Left kidney (tissue), 2 donors: ENCODE measurements around the gene SPATS2L. TPM values are rescaled to one million over a fixed set of nuclear protein-coding genes. Genes with fewer than 3 reads are reported as not detected.
"Not testable (repeated sequence)": the region's sequence is repeated elsewhere in the genome, so short reads cannot be mapped to it uniquely, and the experiment has no call there.

Source experiments
- DNase-seq: peaks from one replicate; pipeline ENCODE4 v3.0.0-alpha.2; 2013
- polyA plus RNA-seq: library from polyadenylated mRNA; unstranded; fragments of 120-200 nt; gene quantifications from one replicate; pipeline ENCODE4 v1.2.1, GENCODE V29; 2013; ENCODE audit not compliant: insufficient read length

SPATS2L gene
- polyA plus RNA-seq, 1 donor = 126 TPM

DNA sequence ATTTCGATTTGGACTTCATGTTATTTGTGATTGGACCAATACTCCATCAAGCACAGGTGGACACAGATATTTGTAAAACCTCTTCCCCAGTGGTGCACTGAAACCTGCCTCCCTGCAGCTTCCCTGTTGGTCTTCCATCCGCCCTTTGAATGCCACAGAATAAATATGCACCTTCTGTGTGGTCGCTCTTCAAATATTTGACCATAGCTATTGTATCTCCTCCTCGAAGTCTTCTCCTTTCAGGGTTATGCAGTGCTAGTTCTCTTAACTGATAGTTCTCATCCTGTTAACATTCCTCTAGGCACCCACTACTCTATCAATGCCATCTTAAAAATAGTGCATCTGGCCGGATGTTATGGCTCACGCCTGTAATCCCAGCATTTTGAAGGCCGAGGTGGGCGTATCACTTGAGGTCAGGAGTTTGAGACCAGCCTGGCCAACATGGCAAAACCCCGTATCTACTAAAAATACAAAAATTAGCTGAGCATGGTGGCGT, 12.5 kb downstream of the SPATS2L start:
- DNase-seq = no peak

DNA sequence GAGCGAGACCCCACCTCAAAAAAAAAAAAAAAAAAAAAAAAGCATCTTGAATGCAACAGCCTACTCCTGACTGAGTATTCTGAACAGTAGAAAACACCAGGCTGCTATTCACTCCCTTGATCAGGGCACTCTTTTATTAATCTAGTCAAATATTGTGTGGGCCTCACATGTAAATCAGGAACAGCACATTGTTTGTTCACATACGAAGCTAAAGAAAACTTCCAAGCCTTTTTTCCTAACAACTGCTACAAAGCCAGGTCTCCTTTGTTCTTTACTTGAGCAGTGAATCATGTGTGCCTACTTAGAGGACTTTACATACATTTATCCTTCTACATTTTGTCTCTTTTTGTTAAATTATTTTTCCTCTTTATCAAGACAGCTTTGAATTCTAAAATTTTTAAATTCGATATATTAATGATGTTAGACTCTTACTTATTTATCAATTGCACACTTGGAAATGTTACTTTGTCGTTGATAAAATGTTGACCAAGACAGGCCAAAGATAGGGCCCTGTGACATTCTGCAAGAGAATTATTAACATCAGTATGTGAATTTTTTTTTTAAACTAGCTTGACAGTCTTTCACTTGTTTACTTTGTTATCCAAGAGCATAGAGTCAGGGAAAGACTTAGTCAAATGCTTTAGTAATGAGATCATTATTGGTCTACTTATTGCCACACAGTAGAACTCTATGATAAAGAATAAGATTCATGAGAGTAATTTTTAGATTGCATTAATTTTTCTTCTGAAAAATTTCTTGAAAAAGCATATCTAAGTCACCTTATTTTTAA, 13.2 kb downstream of the SPATS2L start:
- no peak for DNase-seq

DNA sequence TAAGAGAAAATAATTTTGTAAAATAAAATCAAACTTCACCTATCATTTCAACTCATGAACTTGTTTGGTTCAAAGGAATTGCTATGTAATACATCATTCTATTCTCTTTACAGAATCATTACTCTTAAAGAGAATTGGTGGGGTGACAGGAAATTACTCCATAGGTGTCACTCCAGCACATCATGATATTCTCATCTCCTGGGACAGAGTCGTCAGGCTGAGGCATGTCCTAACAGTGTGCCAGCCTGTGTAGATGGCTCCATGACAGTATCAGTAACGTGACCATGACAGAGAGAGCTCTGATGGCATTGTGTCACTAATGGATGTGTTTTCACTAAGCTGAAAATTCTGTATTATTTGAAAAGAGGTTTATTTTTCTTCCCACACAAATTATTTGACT, 13.9 kb downstream of the SPATS2L start:
- DNase-seq = no peak

DNA sequence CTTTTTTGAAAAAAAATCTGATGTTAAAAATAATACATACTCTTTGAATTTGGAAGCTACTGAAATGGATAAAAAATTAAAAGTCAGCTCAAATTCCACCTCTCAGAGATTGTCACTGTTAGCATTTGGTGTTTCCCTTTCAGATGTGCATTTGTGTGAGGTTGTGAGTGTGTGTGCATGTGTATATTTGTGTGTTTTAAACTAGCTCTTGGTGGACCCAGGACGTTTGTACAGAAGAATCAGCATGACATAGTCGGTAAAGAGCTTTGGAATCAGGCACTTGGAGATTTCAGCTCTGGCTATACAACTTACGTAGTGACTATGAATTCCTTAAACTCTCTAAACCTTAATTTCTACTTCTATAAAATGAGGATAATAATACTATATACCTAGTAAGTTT, 14.5 kb downstream of the SPATS2L start:
- DNase-seq = no peak

DNA sequence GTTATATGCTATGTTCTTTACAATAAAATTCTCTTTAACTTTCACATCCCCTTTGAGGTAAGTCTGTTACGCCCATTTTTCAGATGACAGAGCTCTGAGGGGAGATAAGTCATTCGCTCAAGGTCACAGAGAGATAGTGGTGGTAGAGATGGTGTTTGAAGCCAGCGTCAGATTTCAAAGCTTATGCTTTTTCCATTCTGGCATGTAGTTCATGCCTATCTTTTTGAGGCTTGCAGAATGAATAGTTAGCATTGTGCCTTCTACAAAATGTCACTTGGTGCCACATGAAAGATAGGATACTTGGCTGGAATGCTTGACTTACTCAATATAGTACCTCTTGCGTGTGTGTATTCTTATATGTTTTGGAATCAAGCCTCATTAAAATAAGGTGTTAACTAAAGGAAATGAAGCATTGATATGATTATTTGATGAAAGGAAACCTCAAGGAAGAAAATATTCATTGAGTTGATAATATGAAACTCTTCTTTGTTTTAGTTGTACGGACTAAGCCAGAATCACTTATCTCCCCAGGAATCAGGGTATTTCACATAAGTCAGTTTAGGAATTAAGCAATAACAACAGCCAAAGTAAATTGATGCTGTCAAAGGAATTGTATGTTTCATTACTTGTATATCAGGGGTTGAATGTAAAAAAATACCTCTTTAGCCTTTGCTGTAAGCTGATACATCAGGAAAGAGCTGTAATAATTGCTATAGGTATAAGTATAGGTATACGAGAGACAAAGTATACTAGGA, 15.5 kb downstream of the SPATS2L start:
- DNase-seq = no peak

DNA sequence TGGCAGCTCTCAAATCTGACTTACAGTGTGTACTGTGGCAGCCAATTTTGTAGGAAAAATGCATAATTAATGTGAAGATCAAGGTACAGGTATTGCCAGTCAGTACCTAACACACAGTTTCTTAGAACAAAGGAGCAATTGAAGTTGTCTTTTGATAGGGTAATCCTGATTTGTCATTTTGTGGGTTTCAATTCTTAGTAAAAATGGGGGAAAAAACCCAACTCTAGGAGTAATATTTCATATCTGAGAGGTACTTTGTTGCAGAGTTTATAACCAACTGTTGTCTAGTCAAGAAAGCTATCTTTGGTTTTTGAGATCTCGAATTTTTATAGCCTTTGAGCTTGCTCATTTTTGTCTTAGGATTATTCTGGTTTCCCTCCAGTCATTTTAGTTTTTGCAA, 16.1 kb downstream of the SPATS2L start:
- no peak for DNase-seq

DNA sequence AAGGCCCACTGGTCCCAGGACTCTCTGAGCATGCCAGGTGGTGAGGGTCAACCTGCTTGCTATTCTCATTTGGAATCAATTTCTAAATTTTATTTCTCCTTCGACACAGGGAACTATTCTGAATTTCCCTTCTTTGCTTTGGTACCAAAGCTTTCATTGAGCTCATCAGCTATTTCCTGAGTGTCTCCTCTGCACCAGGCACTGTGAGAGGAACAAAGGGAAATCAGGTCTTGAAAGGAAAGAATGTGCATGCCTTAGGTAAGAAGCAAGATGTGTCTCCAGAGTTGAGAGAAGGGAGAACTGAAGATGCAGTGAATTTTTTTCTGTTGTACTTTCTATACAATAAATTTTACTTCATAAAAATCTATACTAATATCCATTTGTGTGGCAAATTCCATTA, 17.9 kb downstream of the SPATS2L start:
- no peak for DNase-seq

DNA sequence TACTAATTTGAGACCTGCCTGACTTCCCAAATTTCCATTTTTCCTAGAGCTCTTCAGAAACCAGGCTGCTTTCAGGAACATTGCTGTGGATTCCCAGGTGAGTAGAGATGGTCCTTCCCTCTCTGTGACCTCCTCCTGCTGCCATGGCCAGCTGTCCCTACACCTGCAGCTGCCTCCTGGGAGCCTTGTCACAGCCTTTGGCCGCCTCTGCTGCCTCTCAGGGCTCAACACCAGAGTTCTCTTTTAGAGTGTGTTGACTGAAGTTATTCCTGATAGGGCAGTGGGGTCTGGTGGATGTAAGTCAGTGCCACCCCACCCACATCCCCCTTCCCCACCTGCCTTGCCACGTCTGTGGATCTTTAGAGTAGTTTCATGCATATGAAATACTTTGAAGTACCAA, 22.9 kb downstream of the SPATS2L start:
- DNase-seq = no peak

DNA sequence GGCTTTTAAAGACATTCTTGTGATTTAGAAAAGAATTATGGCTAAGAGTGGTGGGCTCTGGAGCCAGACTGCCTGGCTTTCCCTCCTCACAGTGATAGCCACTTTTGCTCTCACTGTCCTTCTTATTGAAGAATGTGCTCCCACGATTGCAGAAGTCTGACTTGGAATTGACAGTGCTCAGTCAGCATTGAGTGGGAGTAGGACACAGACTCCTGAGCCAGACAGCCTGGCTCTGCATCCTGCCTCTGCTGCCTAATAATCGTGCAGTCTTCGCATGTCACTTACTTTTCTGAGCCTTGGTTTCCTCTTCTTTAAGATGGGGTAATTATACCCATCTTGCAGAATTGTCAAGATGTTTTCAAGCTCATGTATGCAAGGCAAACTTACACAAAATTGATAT, 23.3 kb downstream of the SPATS2L start:
- DNase-seq = no peak

DNA sequence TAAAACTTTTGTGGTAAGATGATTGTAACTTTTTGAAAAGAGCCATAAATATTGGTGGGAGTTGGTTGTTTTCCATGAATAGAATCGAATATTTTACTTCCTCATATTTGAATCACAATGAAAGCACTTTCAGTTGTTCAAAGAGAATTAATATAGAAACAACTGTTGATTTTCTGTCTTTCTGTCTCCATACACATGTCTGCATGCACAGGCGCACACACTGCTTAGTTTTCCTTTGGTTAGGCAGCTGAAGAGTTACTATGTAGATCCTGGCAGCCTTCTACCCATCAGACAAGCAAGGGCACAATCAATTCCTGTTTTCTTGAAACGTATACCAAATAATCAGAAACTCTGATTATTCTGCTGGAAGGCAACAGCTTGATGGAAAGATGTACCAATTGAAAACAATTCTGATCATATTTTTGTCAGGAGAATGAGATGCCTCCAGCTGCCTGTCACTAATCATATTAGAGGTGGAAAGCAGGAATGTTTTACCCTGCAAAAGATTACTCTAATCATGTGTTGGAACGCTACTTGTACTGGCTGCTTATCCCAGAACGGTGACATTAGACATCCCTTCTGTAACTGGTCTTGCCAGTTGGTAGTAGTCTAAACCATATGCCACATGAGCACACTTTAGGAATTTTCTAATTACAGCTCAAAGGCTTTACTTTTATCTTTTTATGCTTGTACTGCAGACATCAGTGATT, 24.0 kb downstream of the SPATS2L start:
- DNase-seq = no peak

DNA sequence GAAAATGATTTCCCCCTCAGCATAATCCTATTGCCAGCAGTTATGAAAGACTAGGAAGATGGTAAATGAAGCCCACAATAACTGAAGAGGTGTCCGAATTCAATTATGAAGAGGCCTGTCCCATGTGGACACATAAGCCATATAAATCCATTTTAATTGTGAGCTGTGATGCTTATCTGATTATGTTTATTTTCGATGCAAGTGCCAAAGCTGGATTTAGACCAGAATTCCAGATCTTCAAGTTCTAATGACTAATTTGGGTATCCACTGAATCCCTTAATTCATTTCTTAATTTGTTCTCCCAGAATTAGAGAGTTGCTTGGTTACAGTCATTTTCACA, 24.5 kb downstream of the SPATS2L start:
- DNase-seq = no peak

DNA sequence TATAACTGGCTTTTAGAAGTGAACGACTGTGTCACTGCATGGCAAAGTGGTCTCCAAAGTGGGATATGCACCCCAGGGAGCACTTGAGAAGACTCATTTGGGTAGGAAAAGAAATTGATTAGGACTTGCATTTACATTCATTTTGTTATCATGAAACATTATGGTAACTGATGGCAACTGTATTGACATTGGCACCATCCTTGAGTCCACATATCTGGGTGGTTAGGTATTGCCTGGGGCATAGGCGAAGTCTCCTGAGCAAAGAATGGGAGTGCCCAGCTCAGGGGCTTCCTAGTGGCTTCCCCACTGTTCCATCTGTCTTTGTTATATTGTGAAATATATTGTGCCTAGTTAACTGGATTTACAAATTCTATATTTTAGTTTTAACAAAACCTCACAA, 29.2 kb downstream of the SPATS2L start:
- no peak for DNase-seq

DNA sequence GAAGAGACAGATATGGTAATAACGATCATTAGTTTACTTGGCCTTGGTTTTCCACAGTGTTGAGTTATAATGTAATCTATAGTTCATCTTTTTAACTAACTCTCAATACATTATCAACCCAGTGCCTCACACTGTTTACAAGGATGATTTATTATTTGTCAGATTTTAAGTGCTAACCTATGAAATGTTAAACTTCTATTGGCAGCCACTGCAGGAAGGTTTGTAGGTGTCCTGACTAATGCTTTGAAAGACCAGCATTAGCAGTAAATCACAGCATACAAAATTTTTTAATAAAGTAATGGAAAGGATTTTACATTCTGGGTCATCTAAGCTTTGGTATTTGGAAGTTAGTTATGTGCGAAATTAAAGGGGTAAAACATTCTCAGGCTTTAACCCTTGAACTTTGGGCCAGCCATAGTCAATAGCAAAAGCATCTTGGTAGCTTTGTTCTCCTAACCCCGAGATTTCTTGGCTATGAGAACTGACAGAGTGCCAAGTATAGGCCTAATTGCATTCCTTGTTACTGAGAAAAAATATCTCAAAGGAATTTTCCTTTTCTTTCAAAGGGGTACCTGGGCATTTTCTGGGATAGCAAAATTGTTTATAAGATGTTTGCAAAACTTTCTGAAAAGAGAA, 30.6 kb downstream of the SPATS2L start:
- no peak for DNase-seq

DNA sequence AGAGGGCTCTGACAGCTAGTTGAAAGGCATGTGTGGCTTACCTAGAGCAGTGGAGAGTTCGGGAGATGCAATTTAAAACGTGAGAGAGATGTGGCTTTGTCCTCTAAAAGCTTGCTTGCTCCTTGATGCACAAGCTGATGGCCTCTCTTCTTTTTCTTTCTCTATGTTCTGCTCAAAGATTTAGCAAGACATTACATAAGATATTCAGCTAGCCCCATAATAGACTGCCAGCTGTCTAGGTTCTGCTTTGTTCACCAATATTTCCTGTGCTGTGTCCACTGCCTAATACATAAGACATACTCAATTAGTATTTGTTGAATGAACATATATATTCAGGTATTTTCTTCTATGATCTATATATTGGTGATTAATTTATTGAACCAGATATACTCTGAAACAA, 31.1 kb downstream of the SPATS2L start:
- no peak for DNase-seq

DNA sequence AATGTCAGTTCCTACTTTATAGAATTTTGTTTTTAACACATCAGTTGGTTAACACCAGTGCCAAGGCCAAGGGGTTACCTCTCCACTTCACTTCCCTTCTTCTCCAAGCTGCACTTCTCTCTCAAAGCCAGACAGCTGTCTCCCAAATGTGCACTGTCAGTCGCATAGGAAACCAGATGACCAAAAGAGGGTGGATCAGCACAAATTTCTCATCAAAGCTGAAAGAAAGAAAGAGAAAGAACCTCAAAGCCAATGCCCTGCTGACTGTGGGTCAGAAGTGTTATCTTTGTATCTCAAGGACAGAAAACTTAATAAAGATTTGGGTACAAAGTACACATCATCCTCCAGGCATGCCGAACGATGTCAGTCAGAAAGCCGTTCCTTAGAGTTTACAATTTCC, 32.2 kb downstream of the SPATS2L start:
- DNase-seq = no peak

DNA sequence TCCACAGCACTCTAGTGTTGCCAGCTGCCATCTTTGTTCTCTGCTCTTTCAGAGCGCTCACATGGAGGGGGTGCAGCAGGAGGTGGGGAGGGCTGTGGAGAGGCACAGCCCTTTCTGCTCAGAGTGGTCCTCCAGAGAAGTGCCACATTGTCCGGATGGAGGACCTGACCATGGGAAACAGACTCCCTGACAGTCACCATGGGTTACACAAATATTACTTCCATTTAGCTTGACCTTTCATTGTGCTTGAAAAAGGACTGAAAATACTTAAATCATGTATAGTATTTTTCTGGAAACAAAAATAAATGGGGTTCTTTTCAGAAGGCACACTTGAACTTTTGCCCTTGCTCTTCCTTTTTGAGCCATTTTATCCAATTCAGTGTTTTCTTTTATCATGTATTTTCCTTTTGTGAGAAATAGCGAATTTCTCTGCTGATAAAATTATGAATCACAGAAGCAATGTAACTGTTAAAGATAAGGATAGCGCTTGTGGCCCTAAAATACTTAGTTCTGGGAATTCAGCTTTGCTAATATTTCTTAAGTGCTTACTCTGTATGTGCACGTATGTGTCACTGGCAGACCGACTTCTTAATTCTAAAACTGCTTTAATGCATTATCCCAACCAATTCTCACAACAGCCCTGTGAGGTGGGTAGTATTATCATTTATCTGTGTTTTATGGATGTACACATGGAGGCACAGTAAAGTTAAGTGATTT, 34.2 kb downstream of the SPATS2L start:
- no peak for DNase-seq

DNA sequence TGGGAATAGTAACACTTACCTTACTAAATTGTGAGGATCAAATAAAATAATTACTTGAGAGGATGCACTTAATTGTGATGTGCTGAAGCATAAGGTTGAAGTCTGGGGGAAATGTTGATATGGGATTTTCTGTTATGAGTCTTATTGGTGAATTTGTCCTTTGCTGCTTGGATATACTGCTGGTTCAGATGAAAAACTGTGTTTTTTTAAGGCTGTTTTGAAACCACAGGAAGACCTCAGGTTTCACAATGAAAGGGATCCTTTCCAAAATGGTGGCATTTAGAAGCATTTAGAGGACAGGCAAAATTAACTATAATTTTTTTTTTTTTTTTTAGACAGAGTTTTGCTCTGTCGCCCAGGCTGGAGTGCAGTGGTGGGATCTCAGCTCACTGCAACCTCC, 34.9 kb downstream of the SPATS2L start:
- DNase-seq = no peak

DNA sequence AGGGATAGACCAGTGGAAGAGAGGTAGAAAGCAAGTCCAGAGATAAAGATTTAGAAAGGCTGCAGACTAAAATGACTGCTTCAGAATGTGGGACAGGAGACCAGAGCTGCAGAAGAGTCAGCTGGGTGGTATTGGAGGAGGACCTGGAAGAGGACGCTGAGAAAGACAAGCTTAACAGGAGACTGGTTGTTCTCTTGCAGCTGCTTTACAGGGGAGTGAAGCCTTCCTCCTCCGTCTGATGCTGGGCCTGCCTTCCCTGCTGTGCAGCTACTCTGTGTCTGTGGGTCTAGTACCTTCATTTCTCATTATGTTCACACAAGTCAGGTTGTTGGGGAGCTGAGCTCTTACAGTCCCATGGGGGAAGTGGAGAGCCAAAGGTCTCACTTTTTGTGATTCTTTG, 35.7 kb downstream of the SPATS2L start:
- DNase-seq = no peak

DNA sequence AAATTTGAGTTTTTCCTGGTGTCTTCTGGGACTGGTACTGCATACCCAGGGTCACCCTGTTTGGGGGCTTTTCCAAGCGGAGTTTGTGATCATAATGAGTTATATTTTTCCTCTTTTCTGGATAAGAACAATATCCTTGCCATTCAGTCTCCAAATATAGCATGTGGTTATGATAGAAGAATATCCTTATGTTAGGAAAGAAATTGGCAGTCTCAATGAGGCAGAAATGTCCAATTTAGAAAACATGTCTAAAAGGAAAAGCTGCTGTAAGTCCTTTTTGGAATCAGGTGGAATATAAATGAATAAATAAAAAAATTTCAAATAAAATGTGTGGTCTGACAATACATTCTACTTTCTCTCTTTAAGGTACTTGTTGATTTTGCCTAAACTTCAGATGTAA, 36.2 kb downstream of the SPATS2L start:
- DNase-seq = no peak

DNA sequence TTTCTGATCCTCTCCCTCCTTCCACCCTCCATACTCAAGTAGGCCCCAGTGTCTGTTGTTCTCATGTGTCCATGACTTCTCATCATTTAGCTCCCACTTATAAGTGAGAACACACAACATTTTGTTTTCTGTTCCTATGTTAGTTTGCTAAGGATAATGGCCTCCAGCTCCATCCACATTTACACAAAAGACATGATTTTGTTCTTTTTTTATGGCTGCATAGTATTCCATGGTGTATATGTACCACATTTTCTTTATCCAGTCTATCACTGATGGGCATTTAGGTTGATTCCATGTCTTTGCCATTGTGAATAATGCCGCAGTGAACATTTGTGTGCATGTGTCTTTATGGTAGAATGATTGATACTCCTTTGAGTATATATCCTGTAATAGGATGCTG, 37.7 kb downstream of the SPATS2L start:
- not testable (repeated sequence) for DNase-seq

DNA sequence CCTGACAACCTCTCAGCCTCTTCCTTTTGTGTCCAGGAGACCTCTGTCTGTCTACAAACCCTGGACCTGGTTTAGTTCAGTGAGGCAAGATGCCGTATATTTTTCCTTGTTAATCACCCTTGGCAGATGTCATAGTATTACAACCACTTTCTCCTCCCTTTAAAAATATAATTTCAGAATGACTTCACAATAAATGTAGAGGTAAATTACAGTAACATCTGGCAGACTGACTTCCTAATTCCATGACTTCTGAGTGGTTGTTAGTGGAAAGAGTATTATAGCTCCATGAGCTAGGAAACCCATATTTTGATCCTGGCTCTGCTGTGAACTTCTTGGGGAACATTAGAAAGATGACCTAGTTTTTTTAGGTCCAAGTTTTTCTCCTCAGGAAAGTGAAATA, 39.5 kb downstream of the SPATS2L start:
- DNase-seq = no peak

DNA sequence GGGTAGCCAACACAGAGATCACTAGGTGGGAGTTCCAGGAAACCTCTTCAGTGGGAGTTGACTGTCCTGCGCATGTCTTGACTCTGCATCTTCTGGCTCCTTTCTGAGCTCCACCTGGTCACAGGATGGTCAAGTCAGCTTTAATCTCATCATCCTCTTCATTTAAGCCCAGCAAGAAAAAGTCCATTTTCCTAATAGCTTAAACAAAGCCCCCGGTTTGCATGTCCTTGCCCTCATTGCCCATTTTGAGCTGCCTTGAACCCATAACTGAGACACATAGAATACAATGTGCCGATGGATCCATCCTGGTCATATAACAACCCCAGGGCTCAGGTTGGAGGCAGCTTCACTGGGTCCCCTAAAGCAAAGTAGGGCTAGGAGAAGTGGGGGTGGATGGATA, 40.8 kb downstream of the SPATS2L start:
- DNase-seq = no peak
